ENCODE data around the gene CD22. TPM values are rescaled to one million over a fixed set of nuclear protein-coding genes. Genes with fewer than 3 reads are reported as not detected.

CD22 gene
- total RNA-seq, 1 donor from 2014 or later: not detected

- no peak for DNase-seq (ENCODE audit: low read depth, low spot score)
These were observed 12.0 kb downstream of the CD22 start for GRCh38 chr19:35341006-35341405.

- DNase-seq (ENCODE audit: low read depth, low spot score): no peak
These were observed 12.7 kb downstream of the CD22 start for GRCh38 chr19:35341565-35342225.

- DNase-seq (ENCODE audit: low read depth, low spot score): no peak
These were observed 13.4 kb downstream of the CD22 start for GRCh38 chr19:35342430-35342829.

- DNase-seq (ENCODE audit: low read depth, low spot score): no peak
These were observed 15.6 kb downstream of the CD22 start for GRCh38 chr19:35344511-35345031.

- no peak for DNase-seq (ENCODE audit: low read depth, low spot score)
These were observed 16.7 kb downstream of the CD22 start for GRCh38 chr19:35345671-35346111.

DNA sequence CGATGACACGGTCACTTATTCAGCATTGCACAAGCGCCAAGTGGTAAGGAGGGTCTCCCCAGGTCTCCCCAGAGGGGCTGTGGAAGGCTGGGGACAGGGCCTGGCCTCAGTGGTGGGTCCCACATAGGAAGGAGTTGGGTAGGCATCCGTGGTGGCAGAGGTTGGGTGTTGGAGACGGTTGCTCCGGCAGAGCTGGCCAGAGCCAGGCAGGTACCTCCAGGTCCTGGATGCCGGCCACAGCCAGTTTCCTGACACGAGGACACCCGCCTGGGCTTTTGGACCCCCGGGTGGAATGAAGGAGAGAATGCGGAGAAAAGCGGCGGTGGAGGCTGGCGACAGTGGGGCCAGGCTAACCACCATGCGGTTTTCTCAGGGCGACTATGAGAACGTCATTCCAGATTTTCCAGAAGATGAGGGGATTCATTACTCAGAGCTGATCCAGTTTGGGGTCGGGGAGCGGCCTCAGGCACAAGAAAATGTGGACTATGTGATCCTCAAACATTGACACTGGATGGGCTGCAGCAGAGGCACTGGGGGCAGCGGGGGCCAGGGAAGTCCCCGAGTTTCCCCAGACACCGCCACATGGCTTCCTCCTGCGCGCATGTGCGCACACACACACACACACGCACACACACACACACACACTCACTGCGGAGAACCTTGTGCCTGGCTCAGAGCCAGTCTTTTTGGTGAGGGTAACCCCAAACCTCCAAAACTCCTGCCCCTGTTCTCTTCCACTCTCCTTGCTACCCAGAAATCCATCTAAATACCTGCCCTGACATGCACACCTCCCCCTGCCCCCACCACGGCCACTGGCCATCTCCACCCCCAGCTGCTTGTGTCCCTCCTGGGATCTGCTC, 17.4 kb downstream of the CD22 start:
- no peak for DNase-seq (ENCODE audit: low read depth, low spot score)

DNA sequence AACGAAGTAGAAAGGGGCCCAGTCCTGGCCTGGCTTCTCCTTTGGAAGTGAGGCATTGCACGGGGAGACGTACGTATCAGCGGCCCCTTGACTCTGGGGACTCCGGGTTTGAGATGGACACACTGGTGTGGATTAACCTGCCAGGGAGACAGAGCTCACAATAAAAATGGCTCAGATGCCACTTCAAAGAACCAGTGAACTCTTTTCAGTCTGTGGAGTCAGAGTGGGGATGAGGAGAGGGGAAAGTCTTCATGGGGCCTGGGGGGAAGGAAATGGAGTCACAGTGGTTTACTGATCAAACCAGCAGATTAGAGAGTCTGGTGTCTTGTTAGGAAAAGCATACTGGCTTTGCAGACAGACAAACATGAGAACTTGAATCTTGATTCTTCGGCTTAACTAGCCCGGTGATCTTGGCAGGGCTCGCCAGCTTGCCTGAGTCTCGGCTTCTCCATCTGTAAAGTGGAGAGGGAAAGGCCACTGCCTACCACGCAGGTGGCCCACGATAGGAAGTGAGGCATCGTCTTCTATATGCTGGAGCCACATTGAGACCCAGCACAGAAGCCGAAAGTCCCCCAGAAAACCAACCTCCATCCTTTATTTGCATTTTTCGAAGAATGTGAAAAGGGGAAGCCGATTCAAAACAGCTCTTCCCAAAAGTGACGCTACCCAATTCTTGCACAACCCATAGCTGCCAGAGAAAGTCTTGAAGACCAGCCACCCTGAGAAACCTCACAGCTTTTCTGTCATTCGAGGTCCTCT, 18.4 kb downstream of the CD22 start, which contains the start of gene FFAR1:
TSS of gene FFAR1 (plus strand) at position 732 of the 759 bp plus-strand sequence. CDS start 3,650 bp downstream, outside the sequence.
- DNase-seq (ENCODE audit: low read depth, low spot score): no peak

GRCh38 chr19:35347930-35348298, 18.9 kb downstream of the CD22 start:
- DNase-seq (ENCODE audit: low read depth, low spot score): no peak

- DNase-seq (ENCODE audit: low read depth, low spot score): no peak
These were observed 20.1 kb downstream of the CD22 start for GRCh38 chr19:35348911-35349611.

DNA sequence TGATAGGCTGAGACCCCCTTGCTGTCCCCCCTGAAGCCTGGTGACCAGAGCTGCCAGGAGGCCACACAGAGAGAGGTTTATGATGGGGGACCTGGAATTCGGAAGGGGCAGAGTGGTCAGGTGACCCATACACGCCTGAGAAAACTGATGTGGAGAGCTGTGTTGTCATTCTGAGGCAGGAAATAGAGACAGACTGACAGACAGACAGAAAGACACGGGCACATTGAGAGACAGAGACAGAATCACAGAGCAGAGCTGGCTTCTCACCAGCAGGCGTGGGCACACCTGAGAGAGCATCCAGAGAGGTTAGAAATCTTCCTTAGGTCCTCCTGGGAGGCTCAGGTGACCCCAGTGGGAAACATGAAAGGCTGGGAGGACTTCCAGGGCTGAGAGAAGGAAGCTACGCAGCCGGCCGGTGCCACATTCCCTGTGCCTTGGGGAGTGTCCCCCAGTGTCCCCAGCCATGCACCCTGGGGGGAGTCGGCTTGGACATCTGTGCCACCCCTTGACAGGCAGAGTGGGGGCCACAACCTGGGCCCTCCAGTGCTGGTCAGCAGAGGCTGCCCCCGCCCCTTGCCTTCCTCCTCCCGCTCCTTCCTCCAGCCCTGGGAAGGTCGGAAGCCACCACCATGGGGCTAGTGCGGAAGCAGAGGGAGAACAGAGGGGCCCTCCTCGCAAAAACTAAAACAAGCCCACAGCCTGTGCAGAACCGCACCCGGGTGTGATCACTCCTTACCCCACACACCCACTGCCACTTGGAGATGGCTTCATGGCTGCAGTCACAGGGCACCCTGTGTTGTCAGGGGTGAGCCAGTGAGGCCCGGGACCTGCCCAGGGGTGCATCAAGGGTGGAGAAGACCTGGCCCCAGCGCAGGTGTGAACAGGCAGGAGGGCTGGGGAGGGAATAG, 20.9 kb downstream of the CD22 start:
- no peak for DNase-seq (ENCODE audit: low read depth, low spot score)

DNA sequence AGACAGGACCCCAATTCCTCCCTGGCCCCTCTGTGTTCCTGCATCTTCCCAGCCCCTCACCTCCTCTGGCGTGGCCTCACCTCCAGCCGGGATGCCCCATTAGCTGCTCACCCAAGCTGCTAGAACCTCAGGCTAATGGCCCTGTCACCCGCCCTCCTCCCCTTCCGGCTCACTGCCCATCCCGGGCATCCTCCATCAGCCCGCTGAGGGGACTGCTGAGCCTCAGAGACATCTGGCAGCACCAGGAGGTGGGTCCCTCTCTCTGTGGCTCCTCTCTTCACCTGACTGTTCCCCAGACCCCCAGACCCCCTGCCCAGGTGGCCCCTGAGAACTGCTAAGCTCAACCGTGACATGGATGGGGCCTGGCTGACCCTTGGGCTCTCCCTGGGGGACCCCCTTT, 21.6 kb downstream of the CD22 start:
- no peak for DNase-seq (ENCODE audit: low read depth, low spot score)

DNA sequence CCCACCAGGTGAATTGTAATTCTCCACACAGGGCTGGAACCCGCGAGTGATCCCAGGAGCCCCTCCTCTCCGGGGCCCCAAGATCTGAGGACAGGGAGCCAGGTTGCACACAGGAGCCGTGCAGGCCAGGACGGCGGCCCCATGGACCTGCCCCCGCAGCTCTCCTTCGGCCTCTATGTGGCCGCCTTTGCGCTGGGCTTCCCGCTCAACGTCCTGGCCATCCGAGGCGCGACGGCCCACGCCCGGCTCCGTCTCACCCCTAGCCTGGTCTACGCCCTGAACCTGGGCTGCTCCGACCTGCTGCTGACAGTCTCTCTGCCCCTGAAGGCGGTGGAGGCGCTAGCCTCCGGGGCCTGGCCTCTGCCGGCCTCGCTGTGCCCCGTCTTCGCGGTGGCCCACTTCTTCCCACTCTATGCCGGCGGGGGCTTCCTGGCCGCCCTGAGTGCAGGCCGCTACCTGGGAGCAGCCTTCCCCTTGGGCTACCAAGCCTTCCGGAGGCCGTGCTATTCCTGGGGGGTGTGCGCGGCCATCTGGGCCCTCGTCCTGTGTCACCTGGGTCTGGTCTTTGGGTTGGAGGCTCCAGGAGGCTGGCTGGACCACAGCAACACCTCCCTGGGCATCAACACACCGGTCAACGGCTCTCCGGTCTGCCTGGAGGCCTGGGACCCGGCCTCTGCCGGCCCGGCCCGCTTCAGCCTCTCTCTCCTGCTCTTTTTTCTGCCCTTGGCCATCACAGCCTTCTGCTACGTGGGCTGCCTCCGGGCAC, 22.6 kb downstream of the CD22 start:
- DNase-seq (ENCODE audit: low read depth, low spot score): no peak

DNA sequence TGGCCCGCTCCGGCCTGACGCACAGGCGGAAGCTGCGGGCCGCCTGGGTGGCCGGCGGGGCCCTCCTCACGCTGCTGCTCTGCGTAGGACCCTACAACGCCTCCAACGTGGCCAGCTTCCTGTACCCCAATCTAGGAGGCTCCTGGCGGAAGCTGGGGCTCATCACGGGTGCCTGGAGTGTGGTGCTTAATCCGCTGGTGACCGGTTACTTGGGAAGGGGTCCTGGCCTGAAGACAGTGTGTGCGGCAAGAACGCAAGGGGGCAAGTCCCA, 23.1 kb downstream of the CD22 start:
- no peak for DNase-seq (ENCODE audit: low read depth, low spot score)

DNA sequence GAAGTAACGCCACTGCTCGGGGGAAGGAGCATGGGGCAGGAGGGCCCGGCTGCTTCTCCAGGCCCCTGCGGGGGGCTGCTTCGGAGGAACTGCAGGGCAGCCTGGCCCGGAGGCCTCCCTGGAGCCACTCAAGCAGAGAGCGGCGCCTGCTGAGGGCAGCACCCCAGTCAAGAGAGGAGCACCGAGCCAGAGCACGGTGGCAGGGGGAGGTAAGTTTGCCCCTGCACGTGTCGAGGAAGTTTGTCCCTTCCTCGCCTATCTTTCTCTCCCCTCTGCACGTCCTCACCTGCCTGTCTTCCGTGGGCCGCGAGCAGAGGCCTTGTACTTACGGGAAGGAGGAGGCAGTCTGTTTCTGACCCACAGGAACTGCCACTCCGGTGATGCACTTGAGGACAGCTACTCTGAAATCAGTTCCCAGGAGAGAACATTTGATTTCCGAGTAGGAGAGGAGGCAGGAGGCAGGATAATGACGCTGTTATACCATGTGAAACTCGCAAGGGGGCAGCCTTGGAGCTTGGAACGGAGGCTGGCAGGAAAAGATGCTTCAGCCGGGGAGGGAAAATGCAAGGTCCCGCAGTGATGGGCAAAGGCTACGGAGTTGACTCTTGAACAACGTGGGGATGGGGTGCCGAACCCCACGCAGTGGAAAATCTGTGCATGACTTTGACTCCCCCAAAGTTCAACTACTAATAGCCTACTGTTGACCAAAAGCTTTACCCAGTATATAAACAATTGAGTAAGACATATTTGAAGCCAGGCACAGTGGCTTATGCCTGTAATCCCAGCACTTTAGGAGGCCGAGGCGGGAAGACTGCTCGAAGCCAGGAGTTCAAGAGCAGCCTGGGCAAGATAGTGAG, 23.7 kb downstream of the CD22 start:
- peak; percentile 19 for DNase-seq (ENCODE audit: low read depth, low spot score)

- no peak for DNase-seq (ENCODE audit: low read depth, low spot score)
These were observed 24.6 kb downstream of the CD22 start for GRCh38 chr19:35353635-35354034.

DNA sequence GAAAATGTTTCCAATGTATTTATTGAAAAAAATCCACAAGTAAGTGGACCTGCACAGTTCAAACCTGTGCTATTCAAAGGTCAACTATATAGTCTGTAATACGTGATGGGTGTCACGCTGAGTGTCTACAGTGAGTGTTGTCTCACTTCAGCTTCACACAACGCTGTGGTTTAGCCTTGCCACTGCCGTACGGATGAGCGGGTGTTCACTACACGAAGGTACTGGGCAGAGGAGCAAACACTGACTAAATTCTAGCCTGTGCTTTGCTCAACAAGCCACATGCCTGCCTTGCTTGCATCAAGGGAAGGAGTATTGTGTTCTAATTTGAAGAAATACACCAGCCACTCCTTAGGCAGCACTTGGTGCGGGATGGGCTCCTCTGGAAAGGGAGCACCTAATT, 25.9 kb downstream of the CD22 start:
- no peak for DNase-seq (ENCODE audit: low read depth, low spot score)

DNA sequence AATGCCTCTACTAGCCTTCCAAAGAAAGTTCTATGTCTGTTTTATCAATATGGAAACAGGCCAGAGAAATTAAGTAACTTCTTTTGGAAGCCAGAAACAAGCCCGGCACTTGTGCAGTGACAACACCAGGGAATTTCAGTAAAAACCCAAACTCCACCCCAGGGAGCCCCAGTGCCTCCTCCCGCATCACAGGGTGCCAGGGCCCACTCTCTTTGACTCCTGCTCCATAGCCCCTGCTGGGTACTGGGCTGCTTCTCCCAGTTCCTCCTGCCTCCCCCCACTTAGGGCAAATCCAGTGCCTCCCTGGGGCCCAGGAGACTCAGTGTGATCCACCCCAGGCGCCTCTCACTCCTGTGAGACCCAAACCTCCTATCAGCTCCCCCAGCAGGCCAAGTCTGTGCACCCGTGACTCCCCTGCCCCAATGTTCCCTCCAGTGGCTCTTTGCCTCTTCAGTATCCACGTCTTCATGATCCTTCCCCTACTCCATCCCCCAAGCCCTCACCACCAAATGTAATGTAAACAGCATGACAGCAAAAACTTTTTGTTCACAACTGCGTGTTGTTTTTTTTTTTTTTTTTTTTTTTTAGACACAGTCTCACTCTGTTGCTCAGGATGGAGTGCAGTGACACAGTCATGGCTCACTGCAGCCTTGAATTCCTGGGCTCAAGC, 26.9 kb downstream of the CD22 start:
- no peak for DNase-seq (ENCODE audit: low read depth, low spot score)
